ENCODE measurements around the gene OR5AR1. TPM values are rescaled to one million over a fixed set of nuclear protein-coding genes. Genes with fewer than 3 reads are reported as not detected.

OR5AR1 gene
- total RNA-seq, 4 donors from 2014 or later: not detected

GRCh38 chr11:56700914-56701485 lies 37.5 kb downstream of the OR5AR1 start:
- no peak for ATAC-seq (ENCODE audit: low FRiP score)
- DNase-seq (ENCODE audit: low spot score): no peak
- TF ChIP-seq CTCF (IDR thresholded peaks at IDR 0.05): no peak

- TF ChIP-seq CTCF (IDR thresholded peaks at IDR 0.05): no peak
- ATAC-seq (ENCODE audit: low FRiP score) (no peak), DNase-seq (ENCODE audit: low spot score) (no peak)
Measured at GRCh38 chr11:56705784-56706396, 42.4 kb downstream of the OR5AR1 start.

- no peak for ATAC-seq (ENCODE audit: low FRiP score)
- TF ChIP-seq CTCF (IDR thresholded peaks at IDR 0.05): no peak
- DNase-seq (ENCODE audit: low spot score): no peak
Measured at GRCh38 chr11:56706486-56706885, 43.0 kb downstream of the OR5AR1 start.

- DNase-seq (ENCODE audit: low spot score) (no peak), ATAC-seq (ENCODE audit: low FRiP score) (no peak)
- no peak for TF ChIP-seq CTCF (IDR thresholded peaks at IDR 0.05)
Measured at GRCh38 chr11:56714206-56714605, 50.7 kb downstream of the OR5AR1 start.

Small RNA genes lying within 50 kb of the gene (small RNA-seq; reads per million reads assigned to genes)
- not detected for gene AP004245.1

Other genes with a start within 250 kb of the OR5AR1 start
- gene OR5M3, start 190.3 kb upstream of the OR5AR1 start, total RNA-seq: not detected
- gene OR5M8, start 172.3 kb upstream of the OR5AR1 start, total RNA-seq: not detected
- gene OR5M11, start 120.4 kb upstream of the OR5AR1 start, total RNA-seq: not detected
- gene OR5M10, start 86.0 kb upstream of the OR5AR1 start, total RNA-seq: not detected
- not detected for gene OR5M1, start 48.8 kb upstream of the OR5AR1 start, total RNA-seq
- gene OR5AP2, start 21.2 kb upstream of the OR5AR1 start, total RNA-seq: not detected
- gene OR9G1, start 35.4 kb downstream of the OR5AR1 start, total RNA-seq: not detected
- not detected for gene OR9G4, start 85.0 kb downstream of the OR5AR1 start, total RNA-seq